Measurements from ENCODE around the gene DNAL1.

Gene DNAL1

DNA sequence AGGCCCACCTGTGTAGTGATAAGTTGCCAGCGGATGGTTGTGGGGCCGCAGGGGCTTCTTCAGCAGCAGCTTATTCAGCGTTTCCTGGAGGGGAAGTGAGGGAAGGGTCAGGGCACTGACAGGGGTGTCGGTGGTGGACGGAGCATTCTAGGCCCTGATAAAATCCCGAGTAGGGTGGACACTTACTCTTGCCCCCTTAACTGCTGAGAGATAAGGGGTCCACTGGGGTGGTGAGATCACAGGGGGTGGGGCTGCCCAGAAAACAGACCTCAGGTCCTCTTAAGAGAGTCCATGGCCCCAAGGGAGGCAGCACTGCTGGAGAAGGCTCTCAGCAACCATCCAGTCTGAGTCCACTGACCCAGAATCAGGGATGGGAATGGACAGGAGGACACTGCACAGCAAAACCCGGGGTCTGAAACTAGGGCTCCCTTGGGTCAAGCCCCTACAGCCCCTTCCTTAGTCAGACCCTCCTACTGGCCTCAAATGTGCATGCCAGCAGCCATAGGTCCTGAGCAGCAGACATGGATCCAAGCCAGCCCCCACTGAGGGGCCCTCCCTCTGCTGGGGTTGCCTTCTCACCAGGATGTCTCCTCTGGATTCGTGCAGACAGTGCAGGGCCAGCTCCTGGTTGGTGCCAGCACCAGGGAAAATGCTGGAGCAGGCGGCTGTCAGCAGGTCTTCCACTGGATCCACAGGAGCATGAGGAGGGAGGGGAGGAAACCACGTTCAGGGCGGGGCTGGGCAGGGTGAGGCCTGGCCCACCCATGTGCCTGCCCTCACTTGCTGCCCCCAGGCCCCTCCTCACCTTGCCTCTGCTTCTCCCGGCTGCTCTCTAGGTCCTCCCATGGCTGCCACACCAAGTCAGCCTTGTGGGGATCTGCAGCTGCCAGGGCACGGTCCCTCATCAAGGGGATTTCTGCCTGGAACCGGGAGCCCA, 81.5 kb downstream of the DNAL1 start:
- no peak for DNase-seq

DNA sequence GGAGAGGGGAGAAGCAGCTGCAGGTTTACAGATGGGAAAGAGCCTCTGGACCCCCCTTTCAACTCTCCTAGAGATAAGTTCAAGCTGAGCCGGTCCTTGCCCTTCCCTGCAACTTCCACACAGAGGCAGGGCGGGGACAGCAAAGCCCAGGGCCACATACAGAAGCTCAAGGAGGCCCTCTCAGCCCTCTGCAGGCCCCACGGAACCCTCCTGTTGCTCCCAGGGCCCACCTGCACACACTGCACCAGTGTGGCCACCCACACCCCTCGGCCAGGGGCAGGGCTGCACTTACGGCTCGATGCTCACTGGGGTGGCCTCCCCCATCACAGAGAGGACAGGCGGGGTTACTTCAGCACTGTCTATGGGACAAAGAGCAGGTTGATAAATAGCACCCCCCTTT, 82.4 kb downstream of the DNAL1 start:
- DNase-seq, result no peak

DNA sequence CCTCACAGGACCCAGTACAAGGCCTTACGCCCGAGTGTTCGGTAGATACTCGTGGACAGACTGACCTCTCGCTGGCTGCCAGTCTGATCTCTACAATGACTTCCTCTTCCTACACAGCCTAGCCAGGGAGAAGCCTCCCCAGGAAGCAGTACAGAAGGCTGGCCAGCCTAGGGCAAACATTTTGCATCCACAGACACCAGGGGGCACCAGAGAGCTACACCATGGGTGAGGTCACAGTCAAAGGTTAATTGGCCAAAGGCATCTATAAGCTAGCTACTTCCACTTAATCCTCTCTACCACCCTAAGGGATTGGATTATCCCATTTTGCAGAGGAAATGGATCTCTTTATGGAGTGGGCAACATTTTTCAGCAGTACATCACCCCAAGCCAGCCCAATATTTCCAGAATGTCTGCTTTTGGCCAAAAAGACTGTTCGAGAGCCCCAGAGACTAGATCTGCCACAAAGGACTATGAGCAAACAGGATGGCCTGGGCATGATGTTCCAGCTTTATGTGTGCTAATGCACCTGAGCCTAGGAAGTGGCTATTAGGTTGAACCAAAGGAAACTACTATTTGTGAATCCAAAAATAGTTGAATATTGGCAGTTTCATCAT, 84.0 kb downstream of the DNAL1 start:
- DNase-seq, result peak; percentile 90

DNA sequence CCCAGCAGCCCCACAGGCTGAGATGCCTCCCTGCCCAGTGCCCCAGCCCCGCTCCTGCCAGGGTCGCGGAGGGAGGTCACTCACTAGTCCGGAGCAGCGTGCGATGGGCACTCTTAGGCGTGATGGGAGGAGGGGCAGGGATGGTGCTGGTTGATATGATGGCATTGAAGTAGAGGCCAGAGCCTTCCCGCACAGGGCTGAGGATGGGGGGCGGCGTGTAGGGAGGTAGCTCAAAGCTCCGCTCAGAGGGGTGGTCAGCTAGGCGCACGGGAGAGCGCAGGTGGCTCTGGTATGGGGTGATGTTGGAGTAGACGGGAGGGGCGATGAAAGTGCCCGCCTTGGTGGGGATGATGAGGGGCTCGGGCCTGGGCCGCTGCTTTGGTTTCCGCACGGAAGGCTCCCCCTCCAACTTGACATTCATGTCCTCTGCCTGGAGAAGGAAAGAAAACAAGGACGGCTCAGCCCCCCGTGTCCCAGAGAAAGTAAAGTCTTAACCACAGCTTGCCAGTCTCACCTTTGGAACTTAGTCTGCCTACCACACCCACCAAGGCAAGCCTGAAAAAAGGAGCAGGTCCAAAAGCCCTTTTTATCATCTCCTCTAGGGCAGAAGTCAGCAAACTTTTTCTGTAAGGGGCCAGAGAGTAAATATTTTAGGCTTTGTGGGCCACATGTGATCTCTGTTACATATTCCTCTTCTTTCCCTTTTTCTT, 84.9 kb downstream of the DNAL1 start:
- DNase-seq, result no peak

DNA sequence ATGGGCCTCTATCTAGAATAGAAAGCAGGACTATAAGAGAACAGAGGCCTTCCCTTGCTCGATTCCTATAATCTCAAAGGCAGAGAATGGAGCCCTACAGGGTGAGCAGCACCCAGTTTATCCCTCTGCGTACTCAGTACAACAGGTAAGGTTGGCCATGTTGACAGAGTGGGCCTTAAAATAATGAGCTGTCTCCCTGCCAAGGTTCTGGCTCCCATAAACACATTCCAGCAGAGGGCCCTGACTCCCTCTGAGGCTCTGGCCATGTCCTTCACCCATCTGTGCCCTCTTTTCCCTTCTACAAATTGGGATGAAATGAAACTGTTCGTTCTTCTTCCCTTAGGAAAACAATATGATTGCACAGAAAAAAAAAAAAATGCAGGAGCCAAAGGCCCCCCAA, 86.3 kb downstream of the DNAL1 start:
- DNase-seq, result no peak

DNA sequence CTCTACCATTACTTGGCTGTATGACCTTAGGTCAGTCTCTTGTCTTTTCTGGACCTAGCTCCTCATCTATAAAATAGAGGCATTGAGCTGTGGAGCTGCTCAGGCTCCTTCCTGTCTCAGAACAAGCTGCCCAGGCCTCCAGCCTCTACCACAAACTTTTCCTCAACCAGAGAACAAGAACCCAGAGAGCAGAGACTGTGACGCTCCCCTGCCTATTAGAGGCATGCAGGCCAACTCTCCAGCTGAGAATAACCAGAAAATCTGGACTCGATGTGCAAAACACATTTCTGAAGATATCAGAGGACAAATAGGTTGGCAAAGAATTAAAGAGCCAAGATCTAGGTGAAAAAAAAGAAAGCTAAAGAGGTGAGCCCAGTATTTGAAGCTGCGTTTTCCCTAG, 87.2 kb downstream of the DNAL1 start:
- no peak for DNase-seq

DNA sequence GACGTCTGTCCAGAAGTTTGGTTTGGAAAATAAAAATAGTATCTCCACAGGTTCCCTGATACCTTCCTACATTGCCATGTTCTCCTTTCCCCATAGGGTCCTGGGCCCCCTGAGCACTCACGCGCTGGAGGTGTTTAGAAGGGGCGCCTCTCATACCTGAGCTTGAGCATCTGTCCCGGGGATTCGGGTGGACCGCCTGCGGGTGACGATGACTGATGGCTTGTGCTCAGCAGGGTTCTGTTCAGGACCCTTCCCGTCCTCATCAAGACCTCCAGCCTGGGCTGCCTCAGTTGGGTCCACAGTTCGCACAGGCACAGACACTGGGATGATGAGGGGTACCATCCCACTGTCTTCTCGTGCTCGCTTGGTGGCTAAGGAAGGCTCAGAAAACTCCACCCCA, 92.1 kb downstream of the DNAL1 start:
- DNase-seq, result no peak

DNA sequence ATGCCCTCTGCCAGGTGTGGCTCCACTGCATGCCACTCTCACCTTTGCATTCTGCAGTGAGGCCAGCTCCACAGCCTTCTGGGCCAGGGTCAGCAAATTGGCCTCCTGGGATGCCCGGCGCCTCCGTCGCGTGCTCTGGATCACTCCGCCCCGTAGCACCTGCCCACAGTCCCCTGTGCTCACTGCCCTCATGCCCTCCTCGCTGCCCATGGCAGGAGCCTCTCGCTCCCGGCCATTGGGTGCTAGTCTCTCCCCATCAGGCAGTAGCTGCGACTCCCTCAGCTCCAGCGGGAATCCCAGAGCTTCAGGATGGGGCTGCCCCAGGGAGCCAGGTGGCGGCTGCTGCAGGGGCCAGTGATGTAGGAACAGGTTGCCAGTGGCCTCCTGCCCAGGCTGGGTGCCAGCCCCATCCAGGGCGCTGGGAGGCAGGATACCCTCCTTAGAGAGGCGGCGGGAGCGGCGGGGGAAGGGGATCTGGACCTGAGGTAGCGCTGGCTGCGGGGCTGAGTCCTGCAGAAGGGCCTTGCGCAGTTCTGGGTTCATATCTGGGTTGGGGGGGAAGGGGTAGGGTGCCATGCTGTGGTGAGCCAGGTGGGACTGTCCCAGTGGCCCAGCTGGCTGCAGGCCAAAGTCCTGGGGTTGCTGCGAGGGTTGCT, 93.9 kb downstream of the DNAL1 start:
- DNase-seq, result no peak

DNA sequence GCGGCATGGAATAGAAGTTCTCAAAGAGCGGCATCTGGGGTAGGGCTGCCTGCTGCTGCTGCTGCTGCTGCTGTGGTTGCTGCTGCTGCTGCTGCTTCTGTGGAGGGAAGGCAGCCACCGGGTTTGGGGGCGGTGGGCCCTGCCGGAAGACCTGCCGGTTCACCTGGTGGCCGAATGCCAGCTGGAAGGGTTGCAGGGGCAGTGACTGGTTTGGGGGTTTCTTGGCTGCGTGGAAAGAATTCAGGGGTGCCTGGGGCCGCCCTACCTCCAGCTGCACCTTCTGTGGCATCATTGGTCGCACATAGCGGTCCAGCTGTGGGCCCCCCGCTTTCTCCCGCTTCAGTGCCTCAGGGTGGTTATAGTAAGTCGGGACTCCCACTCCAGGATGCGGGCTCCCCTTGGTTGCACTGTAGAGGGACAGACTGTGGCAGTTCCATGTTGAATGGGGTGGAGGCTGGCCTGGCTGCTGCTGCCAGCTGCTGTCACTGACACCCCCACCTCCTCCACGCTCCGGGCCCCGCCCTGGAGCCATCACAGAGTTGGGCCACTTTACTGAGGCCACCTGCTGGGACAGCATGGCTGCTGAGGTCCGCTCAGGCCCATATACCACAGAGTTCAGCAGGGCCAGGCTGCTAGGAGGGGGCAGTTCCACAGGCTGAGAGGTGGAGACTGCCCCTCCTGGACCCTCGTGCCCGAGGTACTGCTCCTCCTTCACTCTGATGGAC, 94.5 kb downstream of the DNAL1 start:
- no peak for DNase-seq

DNA sequence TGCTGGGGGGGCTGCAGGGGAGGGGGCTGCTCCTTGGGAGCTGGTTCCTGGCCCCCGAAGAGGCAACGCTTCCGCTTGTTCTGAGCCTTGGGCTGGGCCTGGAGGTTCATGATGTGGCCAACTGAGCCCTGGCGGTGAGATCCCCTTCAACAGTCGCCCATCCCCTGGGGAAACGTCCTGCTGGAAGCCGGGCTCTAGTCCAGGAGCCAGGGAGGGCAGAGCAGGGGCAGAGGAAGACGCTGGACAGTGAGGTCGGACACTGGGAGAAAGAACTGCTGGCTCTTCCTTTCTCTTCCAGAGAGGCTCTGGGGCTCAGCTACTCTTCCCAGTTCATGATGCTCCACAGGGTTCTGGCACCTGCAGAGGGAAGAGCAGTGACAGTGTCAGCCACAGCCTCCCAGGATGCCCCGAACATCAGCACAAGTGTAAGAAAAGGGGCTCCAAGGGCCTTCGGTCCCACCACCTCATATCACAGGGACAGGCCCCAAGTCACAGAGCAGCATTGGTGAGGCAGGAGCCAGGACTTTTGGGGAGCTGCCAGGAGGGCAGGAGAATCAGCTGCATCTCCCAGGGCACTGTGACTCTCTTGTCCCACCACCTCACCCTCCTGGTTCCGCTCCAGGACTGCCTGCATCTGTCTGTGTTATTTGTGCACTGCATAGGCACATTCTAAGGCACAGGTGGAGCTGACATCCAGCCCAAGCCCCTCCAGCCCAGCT, 95.3 kb downstream of the DNAL1 start:
- no peak for DNase-seq

DNA sequence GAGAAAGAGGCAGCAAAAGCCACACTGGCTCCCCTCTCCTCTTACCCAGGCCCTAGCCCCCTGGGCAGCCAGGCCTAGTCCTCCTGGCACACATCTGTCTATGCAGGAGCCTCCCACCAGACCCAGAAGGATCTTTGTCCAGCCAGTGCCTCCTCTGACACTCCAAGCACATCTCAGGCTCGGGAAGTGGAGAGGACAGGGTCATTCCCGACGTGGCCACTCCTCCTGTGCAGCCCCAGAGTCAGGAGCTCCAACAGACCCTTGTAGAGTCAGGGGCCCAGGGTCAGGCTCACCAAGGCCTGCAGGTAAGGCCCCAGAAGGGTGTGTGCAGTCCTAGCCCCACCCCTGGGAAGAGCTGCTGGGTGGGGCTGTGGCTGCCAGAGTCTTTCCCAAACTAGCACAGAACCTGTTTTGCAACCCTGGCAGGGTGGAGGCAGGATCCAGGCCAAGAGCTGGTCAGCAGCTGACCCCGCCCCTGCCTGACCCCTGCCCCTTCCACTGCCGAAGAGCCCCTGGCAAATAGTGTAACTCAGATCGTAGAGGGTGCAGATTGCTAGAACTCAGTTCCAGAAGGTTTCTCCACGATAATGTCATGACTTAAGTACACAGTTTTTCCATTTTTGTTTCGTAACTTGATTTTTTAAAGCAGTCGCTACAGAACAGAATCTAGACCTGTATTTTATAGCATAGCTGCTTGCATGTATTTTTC, 96.0 kb downstream of the DNAL1 start:
- no peak for DNase-seq

DNA sequence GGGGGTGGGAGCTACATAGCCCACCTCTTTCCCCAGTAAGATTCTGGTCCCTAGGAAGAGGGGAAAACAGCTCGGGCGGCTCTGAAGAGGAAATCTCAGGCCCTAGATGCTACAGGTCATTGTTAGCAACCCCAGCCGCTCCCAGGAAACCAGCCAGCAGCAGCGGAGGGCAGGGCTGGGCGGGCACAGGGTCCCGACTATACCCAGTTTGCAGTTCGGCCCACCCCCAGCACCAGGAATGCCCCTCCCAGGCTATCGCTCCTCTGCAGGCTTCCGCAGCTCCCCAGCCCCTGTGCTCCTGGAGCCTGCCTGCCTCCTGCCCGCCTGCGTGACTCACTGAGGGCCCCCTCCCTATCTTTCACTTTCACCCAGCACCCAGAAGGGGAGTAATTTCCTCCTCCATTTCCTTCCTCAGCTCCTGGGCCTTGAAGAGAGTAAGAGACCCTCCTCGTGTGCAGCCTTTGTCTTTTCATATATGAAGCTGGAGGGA, 96.6 kb downstream of the DNAL1 start:
- peak; percentile 70 for DNase-seq

DNA sequence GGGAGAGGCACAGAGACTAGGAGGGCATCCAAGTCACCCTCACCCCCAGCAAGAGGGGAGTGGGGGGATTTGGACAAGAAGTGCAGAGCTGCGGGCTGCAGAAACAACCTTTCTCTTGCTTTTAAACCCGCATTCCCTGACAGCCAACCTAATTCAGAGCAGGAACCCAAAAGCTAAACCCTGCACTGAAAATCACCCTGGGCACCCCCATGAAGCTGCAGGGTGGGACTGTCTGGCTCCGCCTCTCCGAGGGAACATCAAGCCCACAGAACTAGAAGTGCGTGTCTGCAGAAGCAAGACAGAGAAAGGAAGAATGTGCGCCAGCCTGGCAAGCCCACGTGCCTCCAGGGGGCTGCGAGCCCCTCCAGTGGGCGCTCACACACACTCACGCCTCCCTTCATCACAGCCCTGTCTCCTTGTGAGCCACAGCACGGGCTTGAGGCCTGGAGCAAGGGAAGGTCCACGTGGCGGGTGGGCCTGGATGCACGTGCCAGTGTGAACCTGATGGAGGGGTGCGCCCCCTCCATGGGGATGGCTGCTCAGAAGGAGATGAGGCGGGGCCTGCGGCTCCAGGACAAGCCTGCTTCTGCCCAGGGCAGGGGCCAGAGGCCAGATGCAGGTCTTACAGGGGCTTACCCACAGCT, 97.2 kb downstream of the DNAL1 start:
- no peak for DNase-seq

DNA sequence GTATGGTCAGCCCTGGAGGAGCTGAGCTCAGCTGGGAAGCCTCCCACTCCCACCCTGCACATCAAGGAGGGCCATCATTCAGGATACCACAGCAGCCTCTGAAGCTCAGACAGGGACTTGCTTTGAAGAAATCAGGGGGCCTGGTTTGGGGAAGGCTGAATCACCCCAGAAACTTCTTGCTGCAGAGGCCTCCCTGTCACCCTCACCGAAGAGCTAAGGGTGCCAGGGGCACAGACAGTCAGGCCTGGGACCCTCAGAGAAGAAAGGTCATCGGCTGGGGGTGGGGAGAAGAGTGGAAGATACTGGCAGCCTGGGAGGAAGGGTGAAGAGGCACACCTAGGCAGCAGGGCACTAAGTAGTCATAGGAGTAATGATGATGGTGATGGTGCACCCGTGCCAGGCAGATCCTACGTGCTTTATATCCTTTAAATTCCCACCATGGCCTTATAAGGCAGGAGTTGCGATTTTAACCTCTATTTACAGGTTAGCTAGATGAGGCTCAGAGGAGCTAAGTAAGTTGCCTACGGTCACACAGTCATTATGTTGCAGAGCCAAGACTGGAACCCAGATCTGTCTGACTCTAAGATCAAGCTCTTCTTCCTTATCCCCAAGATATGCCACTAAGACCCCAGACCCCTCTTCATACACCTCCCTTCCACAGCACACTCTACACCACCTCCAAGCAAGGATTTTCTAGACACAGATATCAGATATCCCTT, 97.9 kb downstream of the DNAL1 start:
- no peak for DNase-seq

DNA sequence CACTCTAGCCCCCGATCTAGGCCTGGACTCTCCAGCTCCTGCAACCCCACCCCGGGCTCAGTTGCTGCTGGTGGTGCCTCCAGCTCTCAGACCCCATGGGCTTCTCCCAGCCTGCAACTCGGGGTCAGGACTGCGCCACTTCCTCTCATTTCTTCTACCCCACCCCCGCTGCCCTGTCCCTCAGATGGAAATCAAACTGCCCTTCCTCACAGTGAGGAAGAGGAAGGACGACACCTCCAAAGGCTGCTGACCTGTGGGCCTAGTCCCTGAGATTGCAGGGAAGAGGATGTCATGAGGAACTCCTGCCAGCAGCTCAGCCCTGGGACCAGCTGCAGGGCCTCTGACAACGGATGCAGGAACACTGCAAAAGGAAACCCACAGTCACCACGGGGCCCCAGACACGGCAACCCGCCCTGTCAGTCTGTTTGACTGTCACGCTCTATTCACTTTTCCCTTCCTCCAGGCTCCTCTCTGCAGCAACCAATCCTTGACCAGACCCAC, 98.7 kb downstream of the DNAL1 start:
- peak; percentile 44 for DNase-seq

DNA sequence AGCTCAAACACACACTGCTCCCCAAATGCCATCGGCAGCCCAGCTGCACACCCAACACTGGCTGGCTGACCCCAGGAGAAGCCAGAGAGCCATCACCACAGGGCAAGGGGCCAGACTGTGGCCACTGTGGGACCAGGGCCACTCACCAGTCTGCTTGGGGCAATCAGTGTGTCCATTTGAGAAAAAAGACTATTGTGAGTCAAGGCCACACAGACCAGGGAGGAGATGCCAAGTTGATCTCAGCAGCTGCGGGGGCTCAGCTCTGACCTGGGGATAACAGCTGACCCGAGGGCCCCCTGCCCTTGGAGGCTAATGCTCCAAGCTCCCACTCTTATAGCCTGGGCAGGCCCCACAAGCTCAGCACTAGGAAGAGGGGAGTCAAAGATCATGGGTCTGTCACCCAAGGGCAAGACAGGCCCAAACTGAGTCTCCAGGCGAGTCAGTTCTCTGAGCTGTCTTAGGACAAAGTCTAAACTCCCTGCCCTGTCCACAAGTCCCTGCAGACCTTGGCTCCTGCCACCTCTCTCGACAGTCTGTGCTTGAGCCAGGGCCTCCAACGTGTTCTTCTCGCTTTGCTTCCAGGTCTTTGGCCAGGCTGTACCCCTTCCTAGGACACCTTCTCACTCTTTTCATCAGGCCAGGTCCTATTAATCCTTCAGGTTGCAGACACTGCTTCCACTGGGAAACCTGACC, 99.5 kb downstream of the DNAL1 start:
- DNase-seq, result no peak

DNA sequence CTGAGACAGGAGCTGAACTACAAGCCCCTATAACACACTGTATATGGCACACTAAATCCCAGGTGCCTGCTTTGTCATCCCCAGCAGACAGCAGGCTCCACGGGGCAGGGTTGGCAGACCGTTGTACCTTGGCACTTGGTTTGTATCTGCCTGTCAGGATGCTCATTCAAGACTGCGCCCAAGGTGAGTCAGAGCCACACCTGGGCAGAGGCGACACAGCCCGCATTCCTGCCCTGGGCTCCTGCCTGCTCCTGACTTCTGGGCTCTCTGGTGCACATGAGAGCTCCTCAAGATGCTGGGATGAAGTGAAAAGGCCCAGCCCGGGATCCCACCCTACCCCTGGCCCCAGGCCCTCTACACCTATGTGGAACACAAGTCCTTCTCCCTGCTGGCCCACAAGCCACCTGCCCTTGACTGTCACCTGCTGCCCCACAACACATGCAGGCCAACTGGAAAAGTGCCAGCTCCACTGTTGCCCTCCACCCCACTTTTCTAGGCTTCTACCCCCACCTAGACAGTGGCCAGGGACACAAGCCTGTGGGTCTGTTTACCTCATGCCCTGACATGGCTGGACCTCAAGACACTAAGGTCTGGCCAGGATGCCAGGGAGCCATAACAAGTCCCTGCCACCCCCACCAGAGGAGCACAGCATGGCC, 100.2 kb downstream of the DNAL1 start:
- no peak for DNase-seq

Data from activated CD8-positive, alpha-beta memory T cell treated with anti-CD3 and anti-CD28 coated beads, Interleukin-2, amount 50 U/mL, for 4 hours (primary cell).